Panc1 (cell line): ENCODE measurements around the gene CPLANE1. TPM values are rescaled to one million over a fixed set of nuclear protein-coding genes. Genes with fewer than 3 reads are reported as not detected.

Experiments used
- ATAC-seq: fragments of 200-7000 bp; cut with Tn5 transposase; 2 replicates; pipeline ENCODE4 v1.9.1; 2020; ENCODE audit warnings: mild to moderate bottlenecking, moderate library complexity
- BruUV-seq: library from RNA; stranded (reverse); fragments of 400-500 nt; replicated peaks from 2 replicates; lab custom pipeline; 2021; lab: Mats Ljungman, UMichigan
- CTCF ChIA-PET: fragments of 300-600 bp; sonication (Branson Sonifier 250); formaldehyde crosslinking; loops from one replicate; lab custom pipeline; 2022; ENCODE audit warnings: antibody characterized with exemption; lab: Charles Lee
- POLR2A ChIA-PET: fragments of 300-600 bp; sonication (Branson Sonifier 250); formaldehyde crosslinking; loops from one replicate; lab custom pipeline; 2022; ENCODE audit warnings: antibody characterized with exemption; lab: Charles Lee
- DNase-seq: peaks from one replicate; pipeline ENCODE4 v3.0.0-alpha.2; 2010; ENCODE audit warnings: low read depth, low spot score
- H3K27ac ChIP-seq: 2 replicates; pipeline ENCODE4 v1.5.1; 2011; ENCODE audit warnings: mild to moderate bottlenecking, low read length, inconsistent platforms
- H3K27me3 ChIP-seq: fragments of 200-500 bp; sonication (Bioruptor generic); 2 replicates; pipeline ENCODE4 v1.6.0; 2014; ENCODE audit warnings: low read length, inconsistent platforms; ENCODE audit not compliant: control insufficient read depth, insufficient read depth
- H3K36me3 ChIP-seq: fragments of 200-500 bp; sonication (Bioruptor generic); 2 replicates; pipeline ENCODE4 v1.5.1; 2014; ENCODE audit warnings: inconsistent platforms, mild to moderate bottlenecking, low read length, moderate library complexity; ENCODE audit not compliant: control insufficient read depth, insufficient read depth
- H3K4me1 ChIP-seq: 2 replicates; pipeline ENCODE4 v1.5.1; 2011; ENCODE audit warnings: inconsistent platforms, mild to moderate bottlenecking, low read length, moderate library complexity; ENCODE audit not compliant: control insufficient read depth, insufficient read depth
- H3K4me3 ChIP-seq, 2 experiments: 2 replicates each; pipeline ENCODE4 v1.5.1; 2011 to 2012; ENCODE audit warnings: low read depth in 2 of 2, low read length in 2 of 2, mild to moderate bottlenecking in 2 of 2, inconsistent platforms in 1 of 2, moderate library complexity in 1 of 2
- H3K9me3 ChIP-seq: fragments of 200-500 bp; sonication (Bioruptor generic); 2 replicates; pipeline ENCODE4 v1.5.1; 2014; ENCODE audit warnings: low read depth, mild to moderate bottlenecking, inconsistent platforms, low read length, moderate library complexity; ENCODE audit not compliant: control insufficient read depth, insufficient read depth
- CTCF ChIP-seq: fragments of 450-650 bp; IDR thresholded peaks from 2 replicates; pipeline ENCODE4 v1.5.1; 2017; ENCODE audit warnings: mild to moderate bottlenecking
- POLR2AphosphoS5 ChIP-seq: IDR thresholded peaks from 2 replicates; pipeline ENCODE4 v1.6.1; 2012; ENCODE audit warnings: mild to moderate bottlenecking, low read depth, low read length, moderate library complexity
- REST ChIP-seq, 2 experiments: IDR thresholded peaks; 2 replicates each; pipeline ENCODE4 v1.6.1; 2011 to 2012; ENCODE audit warnings: low read depth in 2 of 2, control low read depth in 1 of 2, low read length in 1 of 2, mild to moderate bottlenecking in 1 of 2, moderate library complexity in 1 of 2; ENCODE audit not compliant: insufficient read depth in 1 of 2
- SIN3A ChIP-seq: IDR thresholded peaks from 2 replicates; pipeline ENCODE4 v1.6.1; 2012; ENCODE audit warnings: low read depth, mild to moderate bottlenecking, low read length, moderate library complexity, borderline replicate concordance; ENCODE audit not compliant: insufficient read depth
- TCF7L2 ChIP-seq: IDR thresholded peaks from 2 replicates; pipeline ENCODE4 v1.6.1; 2011; ENCODE audit warnings: mild to moderate bottlenecking, low read depth, low read length, inconsistent platforms
- in situ Hi-C: cut with HindIII; loops from 2 replicates; pipeline ENCODE4 v1.10.0; 2016; ENCODE audit warnings: low sequenced_read_pairs, low pct_unique_long_range_greater_than_20kb
- intact Hi-C: fragments of 100-400 bp; cut with micrococcal nuclease; formaldehyde crosslinking; loops from one replicate; pipeline ENCODE4 v1.10.0; 2022; ENCODE audit not compliant: unreplicated experiment
- total RNA-seq: library from RNA; stranded (reverse); gene quantifications from one replicate; pipeline ENCODE4 v1.2.1, GENCODE V29; 2021; ENCODE audit not compliant: unreplicated experiment

The CPLANE1 gene
- total RNA-seq, 1 experiment from 2014 or later: 18.1 TPM

- DNase-seq (no peak), ATAC-seq (no peak)
- POLR2A ChIA-PET: no interaction called here
- no peaks in the 10 kb centered on the region for H3K9me3 ChIP-seq
- BruUV-seq: no TSS peak
- TF ChIP-seq SIN3A (no peak), POLR2AphosphoS5 (no peak), CTCF (no peak), TCF7L2 (no peak), REST (IDR thresholded peaks at IDR 0.05; ENCODE audit: insufficient read depth in 1 of 2, low read depth in 2 of 2, low read length in 1 of 2) (no peak)
- CTCF ChIA-PET: no interaction called here
- no peaks in the 10 kb centered on the region for H3K4me1 ChIP-seq
- H3K4me3 ChIP-seq: no peak overlapping the region
- in situ Hi-C loops: no loop called here
- no peak overlapping the region for H3K27ac ChIP-seq
- intact Hi-C loops: no loop called here
- H3K27me3 ChIP-seq: no peaks in the 10 kb centered on the region
- 0 out of 2 replicates have a peak, but pooled peaks cover 15% of the 10 kb centered on the region for H3K36me3 ChIP-seq
Observed at GRCh38 chr5:37056762-37057161, 192.4 kb downstream of the CPLANE1 start.

Other genes with a start within 250 kb of the CPLANE1 start
- 58.5 TPM for gene NUP155, start 121.7 kb upstream of the CPLANE1 start, total RNA-seq
- gene WDR70, start 129.9 kb upstream of the CPLANE1 start, total RNA-seq: 29.5 TPM